SW480 (cell line): ENCODE results near the gene SLC38A11.

Experiments used
- DNase-seq: peaks from one replicate; pipeline ENCODE4 v3.0.0-alpha.2; 2016; ENCODE audit warnings: low spot score

The SLC38A11 gene

DNA sequence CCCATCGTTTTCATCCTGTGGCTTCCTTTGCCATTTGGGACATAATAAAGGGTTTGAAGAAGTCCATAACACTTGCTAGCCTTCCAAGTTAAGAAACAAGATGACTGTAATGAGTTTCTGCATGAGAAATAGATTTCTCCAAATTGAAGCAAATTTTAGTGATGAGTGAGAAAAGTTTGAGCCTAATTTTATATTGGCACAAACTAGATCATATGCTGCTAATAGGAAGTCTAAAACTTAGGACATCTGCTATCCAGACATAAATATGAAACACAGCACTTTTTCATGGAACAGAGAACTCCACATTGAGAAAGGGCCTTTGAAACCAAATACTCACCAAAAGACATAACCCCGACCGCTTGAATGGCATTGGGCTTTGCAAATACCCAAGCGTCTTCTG, 39.8 kb downstream of the SLC38A11 start:
- no peak for DNase-seq

- DNase-seq = peak; percentile 12
Observed at GRCh38 chr2:164913640-164914350, 41.5 kb downstream of the SLC38A11 start.

GRCh38 chr2:164913011-164913410, 42.3 kb downstream of the SLC38A11 start:
- DNase-seq = no peak

DNA sequence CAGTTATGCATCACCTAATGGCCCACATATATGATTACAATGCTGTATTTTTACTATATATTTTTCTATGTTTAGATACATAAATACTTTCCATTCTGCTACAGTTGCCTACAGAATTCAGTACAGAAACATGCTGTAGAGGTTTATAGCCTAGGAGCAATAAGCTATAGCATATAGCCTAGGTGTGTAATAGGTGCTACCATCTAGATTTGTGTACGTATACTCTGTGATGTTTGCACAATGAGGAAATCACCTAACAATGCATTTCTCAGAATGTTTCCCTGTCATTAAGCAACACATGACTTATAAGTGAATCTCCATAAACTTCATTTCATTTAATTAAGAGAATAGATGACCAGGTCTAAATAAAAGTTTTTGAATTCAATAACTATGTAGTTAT, 43.5 kb downstream of the SLC38A11 start:
- DNase-seq = no peak

- DNase-seq = no peak
Observed at GRCh38 chr2:164910101-164910899, 45.0 kb downstream of the SLC38A11 start.

GRCh38 chr2:164906947-164907346, 48.4 kb downstream of the SLC38A11 start:
- no peak for DNase-seq

DNA sequence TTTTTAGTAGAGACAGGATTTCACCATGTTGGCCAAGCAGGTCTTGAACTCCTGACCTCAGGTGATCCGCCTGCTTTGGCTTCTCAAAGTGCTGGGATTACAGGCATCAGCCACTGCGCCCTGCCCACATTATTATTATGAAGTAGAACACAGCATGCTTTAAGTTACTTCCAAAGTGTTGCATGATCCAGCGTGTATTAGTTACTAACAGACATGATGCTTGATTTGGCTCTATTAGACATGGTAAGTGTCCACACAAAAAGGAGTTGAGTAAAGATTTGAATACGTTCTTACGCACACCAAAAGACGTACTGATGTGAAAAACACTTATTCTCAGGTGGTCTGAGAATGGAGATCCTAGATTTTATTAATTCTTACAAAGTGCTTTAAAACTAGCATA, 50.0 kb downstream of the SLC38A11 start:
- no peak for DNase-seq

- no peak for DNase-seq
Observed at GRCh38 chr2:164903951-164904350, 51.4 kb downstream of the SLC38A11 start.

- DNase-seq = no peak
Observed at GRCh38 chr2:164903204-164903603, 52.1 kb downstream of the SLC38A11 start.

- no peak for DNase-seq
Observed at GRCh38 chr2:164899121-164899520, 56.2 kb downstream of the SLC38A11 start.

DNA sequence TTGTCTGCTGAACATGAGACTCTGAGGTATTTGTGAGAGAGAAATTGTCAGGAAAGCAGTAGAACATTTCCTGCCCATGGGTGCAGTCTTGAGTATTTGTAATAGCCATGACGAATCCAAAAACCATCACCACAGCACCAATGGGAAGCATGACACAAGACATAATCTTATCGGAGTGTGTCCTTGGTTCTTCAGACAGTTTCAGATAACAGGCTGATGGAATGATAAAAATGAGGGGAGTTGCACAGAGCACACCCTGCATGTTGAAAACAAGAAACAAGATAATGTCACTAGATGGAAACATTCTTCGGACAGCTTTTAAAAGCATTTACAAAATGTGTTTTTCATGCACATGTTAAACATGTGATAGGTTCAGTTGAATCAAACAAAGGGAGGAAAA, 56.9 kb downstream of the SLC38A11 start:
- DNase-seq = no peak

- DNase-seq = no peak
Observed at GRCh38 chr2:164897469-164898260, 57.7 kb downstream of the SLC38A11 start.

- peak; percentile 52 for DNase-seq
Observed at GRCh38 chr2:164896634-164897355, 58.5 kb downstream of the SLC38A11 start.

GRCh38 chr2:164896226-164896625, 59.1 kb downstream of the SLC38A11 start:
- no peak for DNase-seq

DNA sequence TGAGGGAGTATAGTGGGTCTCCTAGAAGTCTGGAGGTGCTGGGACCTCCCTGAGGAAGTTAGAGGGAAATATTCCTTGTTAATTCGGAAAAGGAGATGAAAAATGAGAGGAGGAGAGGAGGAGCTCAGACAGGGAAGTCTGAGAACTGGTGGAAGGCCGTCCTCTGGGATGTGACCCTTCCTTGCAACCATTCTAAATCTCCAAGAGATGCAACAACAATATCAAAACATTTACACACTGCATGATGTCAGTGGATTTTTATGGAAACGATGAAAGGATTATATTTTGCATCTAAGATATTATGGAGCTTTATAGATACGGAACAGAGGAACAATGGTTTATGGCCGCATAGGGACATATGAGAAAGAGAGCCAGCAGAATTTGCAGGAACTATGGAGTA, 63.9 kb downstream of the SLC38A11 start:
- no peak for DNase-seq

DNA sequence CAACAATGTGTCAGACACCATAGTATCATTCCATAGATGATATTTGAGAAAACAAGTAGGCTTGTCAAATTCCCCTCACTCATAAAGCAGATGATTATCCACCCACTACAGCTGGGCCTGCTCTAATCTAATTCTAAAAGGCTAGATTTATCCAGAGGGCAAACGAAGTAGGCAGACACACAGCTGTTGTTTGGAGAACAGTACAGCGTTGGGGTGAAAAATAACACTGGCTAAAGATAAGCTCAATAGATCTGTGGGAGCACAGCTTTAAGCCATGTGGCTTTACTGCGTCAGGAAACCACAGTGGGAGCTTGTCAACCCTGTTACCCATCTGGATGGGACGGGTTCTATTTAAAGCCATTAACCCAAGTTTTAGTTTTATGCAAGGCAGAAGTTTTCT, 64.8 kb downstream of the SLC38A11 start:
- DNase-seq = no peak

DNA sequence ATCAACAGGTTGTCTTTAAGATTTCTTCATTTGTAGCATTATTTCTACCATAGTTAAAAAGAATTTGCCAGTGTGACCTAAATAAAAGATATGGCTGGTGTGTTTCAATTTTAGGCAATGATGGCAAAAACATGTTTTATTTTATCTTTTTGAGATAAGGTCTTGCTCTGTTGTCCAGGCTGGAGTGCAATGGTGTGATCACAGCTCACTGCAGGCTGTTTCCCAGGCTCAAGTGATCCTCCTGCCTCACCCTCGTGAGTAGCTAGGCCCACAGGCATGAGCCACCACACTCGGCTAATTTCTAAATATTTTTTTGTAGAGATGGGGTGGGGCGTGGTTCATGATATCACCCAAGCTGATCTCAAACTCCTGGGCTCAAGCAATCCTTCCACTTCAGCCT, 66.7 kb downstream of the SLC38A11 start:
- no peak for DNase-seq

DNA sequence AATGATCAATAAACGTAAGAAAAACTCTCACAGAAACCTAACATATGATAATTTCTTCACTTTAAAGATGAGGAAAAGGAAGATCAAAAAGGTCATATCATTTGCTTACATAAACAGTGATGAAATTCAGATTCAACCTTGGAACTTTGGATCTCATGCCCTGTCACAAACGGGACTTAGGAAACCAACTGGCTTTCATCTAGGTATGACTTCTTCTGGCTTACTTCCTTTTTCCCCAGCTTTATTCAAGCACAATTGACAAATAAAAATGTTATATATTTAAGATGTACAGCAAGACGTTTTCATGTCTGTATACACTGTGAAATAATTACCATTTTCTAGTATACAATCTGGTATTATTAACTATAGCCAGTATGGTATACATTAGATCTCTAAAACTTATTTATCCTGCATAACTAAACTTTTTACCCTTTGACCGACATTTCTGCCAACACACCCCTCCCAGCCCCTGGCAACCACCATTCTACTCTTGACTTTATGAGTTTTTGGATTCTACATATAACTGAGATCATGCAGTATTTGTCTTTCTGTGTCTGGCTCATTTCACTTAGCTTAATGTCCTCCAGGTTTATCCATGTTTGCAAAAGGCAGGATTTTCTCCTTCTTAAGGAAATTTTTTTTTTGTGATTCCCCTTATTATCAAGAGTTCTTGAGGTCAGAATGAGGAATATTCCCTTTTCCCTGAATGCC, 67.7 kb downstream of the SLC38A11 start:
- no peak for DNase-seq

DNA sequence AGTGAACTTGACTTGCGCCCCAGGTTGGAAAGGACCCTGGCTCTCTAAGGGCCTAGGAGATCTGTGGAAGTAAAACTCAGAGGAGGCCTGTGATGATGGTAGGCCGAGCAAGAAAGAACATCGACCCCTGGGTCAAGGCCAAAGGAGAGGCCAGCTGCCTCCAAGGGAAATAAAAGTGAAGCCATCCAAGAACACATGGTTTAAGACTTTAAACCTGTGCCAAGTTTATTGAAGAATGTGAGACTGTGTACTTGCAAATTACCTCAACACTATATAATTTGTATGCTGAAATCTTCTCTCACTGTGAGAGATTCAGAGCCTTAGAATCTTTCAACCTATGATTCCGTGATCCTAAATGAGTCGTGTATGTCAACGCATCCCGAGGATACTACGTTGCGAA, 73.0 kb downstream of the SLC38A11 start:
- DNase-seq = no peak

DNA sequence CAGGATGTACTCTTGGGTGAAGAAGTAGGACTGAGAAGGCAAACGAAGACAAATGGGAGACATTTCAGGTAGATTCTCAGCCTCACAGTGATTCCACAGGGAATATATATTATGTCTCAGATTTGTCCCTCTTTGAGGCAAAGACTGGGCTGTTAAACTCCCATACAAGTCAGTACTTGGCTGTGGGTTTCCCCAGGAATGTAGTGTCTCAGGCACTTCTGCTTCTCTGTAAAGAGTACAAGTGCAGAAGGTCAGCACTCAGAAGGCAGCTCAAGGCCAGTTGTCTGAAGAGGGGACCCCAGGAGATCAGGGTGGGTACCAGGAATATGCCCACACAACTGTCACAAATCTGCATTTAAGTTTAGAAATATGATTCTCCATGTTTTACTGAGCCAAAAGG, 73.8 kb downstream of the SLC38A11 start:
- no peak for DNase-seq

DNA sequence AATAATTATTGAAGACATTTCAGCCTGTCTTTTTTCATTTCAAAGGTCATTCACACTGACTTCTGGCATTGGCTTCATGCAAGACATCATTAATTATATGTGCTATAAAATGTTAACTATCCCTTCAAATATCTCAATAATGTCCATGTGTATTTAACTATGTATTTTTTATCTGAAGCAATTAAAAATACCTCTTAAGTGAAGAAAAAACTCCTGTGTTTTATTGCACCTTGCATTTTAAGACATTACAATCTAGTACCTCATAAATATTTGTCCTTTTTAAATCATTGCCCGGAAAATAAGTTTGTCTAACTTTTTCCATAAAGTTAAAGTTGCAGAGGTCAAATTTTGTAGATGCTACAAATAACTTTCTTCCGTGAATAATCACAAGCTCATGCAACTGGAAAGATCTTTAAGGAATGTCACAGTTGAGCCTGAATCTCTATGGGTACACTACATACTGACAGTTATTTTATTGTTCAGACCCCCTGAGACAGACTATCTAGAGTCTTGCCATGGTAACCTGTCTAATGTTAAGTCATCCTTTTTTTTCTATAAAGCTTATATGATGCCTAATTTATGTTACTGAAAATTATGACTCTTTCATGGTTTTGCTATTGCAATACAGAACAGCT, 75.3 kb downstream of the SLC38A11 start:
- DNase-seq = no peak
